Parathyroid adenoma (tissue), 2 donors: ENCODE data around the gene CYP4F22.

ENCODE experiments used
- H2AFZ ChIP-seq: fragments of 300-600 bp; sonication (generic); one replicate; pipeline ENCODE4 v1.7.0; 2017; ENCODE audit warnings: antibody characterized with exemption, mild to moderate bottlenecking
- H3K27ac ChIP-seq: fragments of 300-600 bp; sonication (generic); one replicate; pipeline ENCODE4 v1.7.0; 2017
- H3K27me3 ChIP-seq: fragments of 300-600 bp; sonication (generic); one replicate; pipeline ENCODE4 v1.7.0; 2017; ENCODE audit warnings: low read length; ENCODE audit not compliant: control insufficient read depth, insufficient read depth
- H3K36me3 ChIP-seq: fragments of 300-600 bp; sonication (generic); one replicate; pipeline ENCODE4 v1.7.0; 2017; ENCODE audit warnings: low read length; ENCODE audit not compliant: control insufficient read depth, insufficient read depth
- H3K4me1 ChIP-seq: fragments of 300-600 bp; sonication (generic); one replicate; pipeline ENCODE4 v1.7.0; 2017; ENCODE audit warnings: control low read depth
- H3K4me2 ChIP-seq: fragments of 300-600 bp; sonication (generic); one replicate; pipeline ENCODE4 v1.7.0; 2017; ENCODE audit warnings: low read length
- H3K4me3 ChIP-seq: fragments of 300-600 bp; sonication (generic); one replicate; pipeline ENCODE4 v1.7.0; 2017; ENCODE audit warnings: low read depth, low read length
- H3K79me2 ChIP-seq: fragments of 300-600 bp; sonication (generic); one replicate; pipeline ENCODE4 v1.7.0; 2017; ENCODE audit warnings: control low read depth
- H3K9ac ChIP-seq: fragments of 300-600 bp; sonication (generic); one replicate; pipeline ENCODE4 v1.7.0; 2017; ENCODE audit warnings: mild to moderate bottlenecking
- H3K9me3 ChIP-seq: fragments of 300-600 bp; sonication (generic); one replicate; pipeline ENCODE4 v1.7.0; 2017; ENCODE audit warnings: low read length; ENCODE audit not compliant: control insufficient read depth
- TF ChIP-seq, protein P1 (sequence below): fragments of 300-600 bp; sonication (generic); IDR thresholded peaks from one replicate; pipeline ENCODE4 v1.7.0; 2017; ENCODE audit warnings: antibody characterized with exemption, mild to moderate bottlenecking
- donor health status: primary hyperparathyroidism.

CYP4F22 gene

DNA sequence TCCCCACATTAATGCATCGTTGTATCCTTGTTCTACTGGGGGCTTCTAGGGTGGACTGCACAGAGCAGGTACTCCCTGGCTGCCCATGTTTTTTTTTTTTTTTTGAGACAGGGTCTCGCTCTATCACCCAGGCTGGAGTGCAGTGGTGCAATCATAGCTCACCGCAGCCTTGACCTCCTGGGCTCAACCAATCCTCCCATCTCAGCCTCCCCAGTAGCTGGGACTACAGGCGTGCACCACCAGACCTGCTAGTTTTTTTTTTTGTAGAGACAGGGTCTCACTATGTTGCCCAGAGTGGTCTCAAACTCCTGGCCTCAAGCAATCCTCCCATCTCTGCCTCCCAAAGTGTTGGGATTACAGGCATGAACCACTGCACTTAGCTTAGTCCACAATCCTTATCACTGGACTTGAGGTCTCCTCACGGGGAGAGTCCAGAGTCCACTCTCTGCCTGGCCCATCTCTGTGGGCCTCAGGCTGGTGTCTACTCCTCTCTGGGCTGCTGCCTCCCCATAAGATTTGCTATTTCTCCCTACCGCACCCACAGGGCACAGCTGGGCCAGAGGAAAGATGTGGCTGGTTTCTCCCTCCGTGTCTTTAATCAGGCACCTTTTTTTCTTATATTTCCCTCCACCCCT is 56.3 kb downstream of the CYP4F22 start:
- no peak overlapping the region for H3K4me2 ChIP-seq
- no peak overlapping the region for H3K27ac ChIP-seq
- no peaks in the 10 kb centered on the region for H3K36me3 ChIP-seq
- H3K27me3 ChIP-seq, result no peaks in the 10 kb centered on the region
- no peak overlapping the region for H3K9ac ChIP-seq
- H3K9me3 ChIP-seq, result no peaks in the 10 kb centered on the region
- TF ChIP-seq, protein P1, sequence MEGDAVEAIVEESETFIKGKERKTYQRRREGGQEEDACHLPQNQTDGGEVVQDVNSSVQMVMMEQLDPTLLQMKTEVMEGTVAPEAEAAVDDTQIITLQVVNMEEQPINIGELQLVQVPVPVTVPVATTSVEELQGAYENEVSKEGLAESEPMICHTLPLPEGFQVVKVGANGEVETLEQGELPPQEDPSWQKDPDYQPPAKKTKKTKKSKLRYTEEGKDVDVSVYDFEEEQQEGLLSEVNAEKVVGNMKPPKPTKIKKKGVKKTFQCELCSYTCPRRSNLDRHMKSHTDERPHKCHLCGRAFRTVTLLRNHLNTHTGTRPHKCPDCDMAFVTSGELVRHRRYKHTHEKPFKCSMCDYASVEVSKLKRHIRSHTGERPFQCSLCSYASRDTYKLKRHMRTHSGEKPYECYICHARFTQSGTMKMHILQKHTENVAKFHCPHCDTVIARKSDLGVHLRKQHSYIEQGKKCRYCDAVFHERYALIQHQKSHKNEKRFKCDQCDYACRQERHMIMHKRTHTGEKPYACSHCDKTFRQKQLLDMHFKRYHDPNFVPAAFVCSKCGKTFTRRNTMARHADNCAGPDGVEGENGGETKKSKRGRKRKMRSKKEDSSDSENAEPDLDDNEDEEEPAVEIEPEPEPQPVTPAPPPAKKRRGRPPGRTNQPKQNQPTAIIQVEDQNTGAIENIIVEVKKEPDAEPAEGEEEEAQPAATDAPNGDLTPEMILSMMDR, result no peak
- H3K4me3 ChIP-seq, result no peak overlapping the region
- no peaks in the 10 kb centered on the region for H3K79me2 ChIP-seq
- no peak overlapping the region for H2AFZ ChIP-seq
- peaks cover 5% of the 10 kb centered on the region for H3K4me1 ChIP-seq

DNA sequence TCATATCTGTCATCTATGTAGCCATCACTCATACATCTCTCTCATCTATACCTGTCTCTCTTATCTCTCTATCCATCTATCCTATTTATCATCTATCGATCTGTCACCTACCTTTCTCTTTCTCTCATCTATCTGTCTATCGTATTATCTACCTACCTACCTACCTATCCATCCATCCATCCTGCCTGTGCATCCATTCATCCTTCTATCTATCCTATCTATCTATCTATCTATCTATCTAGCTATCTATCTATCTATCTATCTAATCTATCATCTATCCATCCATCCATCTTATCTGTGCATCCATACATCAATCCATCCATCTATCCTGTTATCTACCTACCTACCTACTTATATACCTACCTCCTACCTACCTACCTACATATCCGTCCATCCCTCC is 62.1 kb downstream of the CYP4F22 start:
- TF ChIP-seq, protein P1, result no peak
- no peaks in the 10 kb centered on the region for H3K27me3 ChIP-seq
- H3K4me3 ChIP-seq, result no peak overlapping the region
- H3K9me3 ChIP-seq, result no peaks in the 10 kb centered on the region
- no peak overlapping the region for H2AFZ ChIP-seq
- no peak overlapping the region for H3K27ac ChIP-seq
- no peak overlapping the region for H3K9ac ChIP-seq
- no peak overlapping the region for H3K4me2 ChIP-seq
- H3K79me2 ChIP-seq, result no peaks in the 10 kb centered on the region
- H3K36me3 ChIP-seq, result no peaks in the 10 kb centered on the region
- no peaks in the 10 kb centered on the region for H3K4me1 ChIP-seq

DNA sequence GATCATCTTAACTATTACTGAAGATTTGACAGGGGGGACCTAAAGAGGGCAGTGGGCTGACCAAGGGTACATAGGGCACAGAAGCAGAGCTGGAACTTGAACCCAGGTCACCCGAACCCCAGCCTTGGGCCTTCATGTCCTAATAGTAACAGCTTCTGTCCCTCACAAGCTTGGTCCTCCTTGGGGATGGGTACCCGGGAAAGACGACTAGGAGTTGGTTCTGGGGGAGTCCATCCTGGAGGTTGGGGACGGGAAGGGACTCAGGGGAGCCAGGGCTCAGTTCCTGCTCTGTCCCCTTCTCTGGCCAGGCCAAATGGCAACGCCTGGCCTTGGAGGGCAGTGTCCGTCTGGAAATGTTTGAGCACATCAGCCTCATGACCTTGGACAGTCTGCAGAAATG is 67.1 kb downstream of the CYP4F22 start:
- TF ChIP-seq, protein P1, result no peak

DNA sequence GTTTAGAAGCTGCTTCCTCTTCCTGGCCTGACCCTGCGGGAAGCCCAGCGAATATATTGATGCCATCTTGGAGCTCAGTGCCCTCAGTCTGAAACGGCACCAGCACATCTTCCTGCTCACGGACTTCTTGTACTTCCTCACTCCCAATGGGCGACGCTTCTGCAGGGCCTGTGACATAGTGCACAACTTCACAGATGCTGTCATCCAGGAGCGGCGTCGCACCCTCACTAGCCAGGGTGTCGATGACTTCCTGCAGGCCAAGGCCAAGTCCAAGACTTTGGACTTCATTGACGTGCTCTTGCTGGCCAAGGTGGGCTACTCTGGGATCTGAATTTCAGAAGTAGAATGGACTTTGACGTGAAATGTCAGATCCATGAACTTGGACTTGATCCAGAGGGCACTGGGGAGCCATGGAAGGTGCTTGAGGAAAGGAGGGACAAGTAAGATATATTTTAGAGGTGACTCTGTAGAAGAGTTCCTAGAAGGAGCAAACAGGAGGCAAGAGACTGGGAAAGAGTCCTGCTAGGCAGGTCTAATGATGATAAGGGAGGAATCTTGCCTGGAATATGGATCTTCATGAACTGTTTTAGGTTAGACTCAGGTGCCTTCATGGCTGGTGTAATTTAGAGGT is 68.3 kb downstream of the CYP4F22 start:
- no peaks in the 10 kb centered on the region for H3K79me2 ChIP-seq

More for the DNA sequence above, 67.1 kb downstream of the CYP4F22 start:
- H3K9ac ChIP-seq, result no peak overlapping the region
- H3K4me3 ChIP-seq, result no peak overlapping the region
- no peak overlapping the region for H3K27ac ChIP-seq
- no peaks in the 10 kb centered on the region for H3K4me1 ChIP-seq
- no peaks in the 10 kb centered on the region for H3K9me3 ChIP-seq
- no peaks in the 10 kb centered on the region for H3K36me3 ChIP-seq
- H3K79me2 ChIP-seq, result no peaks in the 10 kb centered on the region
- H3K4me2 ChIP-seq, result no peak overlapping the region
- H3K27me3 ChIP-seq, result no peaks in the 10 kb centered on the region
- H2AFZ ChIP-seq, result no peak overlapping the region

More for the DNA sequence above, 68.3 kb downstream of the CYP4F22 start:
- Histone ChIP-seq H3K9me3 (no peaks in the 10 kb centered on the region), H3K9ac (no peak overlapping the region), H3K27me3 (no peaks in the 10 kb centered on the region), H3K27ac (no peak overlapping the region), H3K36me3 (no peaks in the 10 kb centered on the region), H3K4me1 (no peaks in the 10 kb centered on the region), H2AFZ (no peak overlapping the region), H3K4me2 (no peak overlapping the region), H3K4me3 (no peak overlapping the region)
- TF ChIP-seq, protein P1, result no peak
